K562 (cell line): ENCODE measurements around the gene HPCAL1. TPM values are rescaled to one million over a fixed set of nuclear protein-coding genes. Genes with fewer than 3 reads are reported as not detected.

Experiments
- CC2D1A ChIP-seq: fragments of 450-650 bp; IDR thresholded peaks from 2 replicates; pipeline ENCODE4 v1.6.1; 2017; ENCODE audit warnings: mild to moderate bottlenecking
- GATAD2B ChIP-seq: fragments of 450-650 bp; IDR thresholded peaks from 2 replicates; pipeline ENCODE4 v1.6.1; 2017; ENCODE audit warnings: mild to moderate bottlenecking, borderline replicate concordance
- HMGXB4 ChIP-seq: sonication (generic); formaldehyde crosslinking; IDR thresholded peaks from 2 replicates; pipeline ENCODE4 v1.8.1; 2023; ENCODE audit warnings: mild to moderate bottlenecking, missing genetic modification reagents
- LCOR ChIP-seq: sonication (generic); formaldehyde crosslinking; IDR thresholded peaks from 2 replicates; pipeline ENCODE4 v1.8.0; 2022; ENCODE audit warnings: mild to moderate bottlenecking, missing genetic modification reagents
- NFIX ChIP-seq: fragments of 250-450 bp; sonication (Bioruptor Pico); IDR thresholded peaks from 2 replicates; pipeline ENCODE4 v1.4.0; 2020; ENCODE audit warnings: low read depth, mild to moderate bottlenecking, moderate library complexity
- PHB2 ChIP-seq: fragments of 450-650 bp; IDR thresholded peaks from 2 replicates; pipeline ENCODE4 v1.6.1; 2017; ENCODE audit warnings: low read depth
- RBBP5 ChIP-seq: fragments of 200-600 bp; sonication (generic); IDR thresholded peaks from 2 replicates; pipeline ENCODE4 v1.6.1; 2012; ENCODE audit warnings: borderline replicate concordance, mild to moderate bottlenecking, low read length, control low read depth, inconsistent platforms; ENCODE audit not compliant: insufficient read depth, poor library complexity, severe bottlenecking
- RBFOX2 ChIP-seq: fragments of 200-400 bp; formaldehyde crosslinking; IDR thresholded peaks from 2 replicates; pipeline ENCODE4 v1.6.1; 2017; ENCODE audit warnings: low read depth, mild to moderate bottlenecking, low read length, moderate library complexity
- SMAD2 ChIP-seq: fragments of 150-350 bp; IDR thresholded peaks from 2 replicates; pipeline ENCODE4 v1.6.1; 2014; ENCODE audit warnings: low read depth, mild to moderate bottlenecking, low read length
- TRIM28 ChIP-seq: fragments of 450-650 bp; IDR thresholded peaks from 2 replicates; pipeline ENCODE4 v1.6.1; 2017
- TSC22D4 ChIP-seq: fragments of 450-650 bp; IDR thresholded peaks from 2 replicates; pipeline ENCODE4 v1.6.1; 2016; ENCODE audit warnings: missing genetic modification characterization, missing biosample characterization, control low read depth
- ZNF165 ChIP-seq: fragments of 250-450 bp; sonication (Bioruptor Pico); IDR thresholded peaks from 2 replicates; pipeline ENCODE4 v1.4.0; 2020; ENCODE audit warnings: borderline replicate concordance
- ZNF224 ChIP-seq: sonication (generic); formaldehyde crosslinking; IDR thresholded peaks from 2 replicates; pipeline ENCODE4 v1.8.0; 2022; ENCODE audit warnings: mild to moderate bottlenecking, missing genetic modification reagents
- ZNF311 ChIP-seq: fragments of 250-450 bp; sonication (Bioruptor Pico); IDR thresholded peaks from 2 replicates; pipeline ENCODE4 v1.4.0; 2020; ENCODE audit warnings: mild to moderate bottlenecking, moderate library complexity
- ZNF41 ChIP-seq: fragments of 250-450 bp; sonication (Bioruptor Pico); conservative IDR thresholded peaks from 2 replicates; pipeline ENCODE4 v1.4.0; 2020; ENCODE audit warnings: mild to moderate bottlenecking
- ZNF785 ChIP-seq: fragments of 250-450 bp; sonication (Bioruptor Pico); IDR thresholded peaks from 2 replicates; pipeline ENCODE4 v1.4.0; 2020; ENCODE audit warnings: mild to moderate bottlenecking
- polyA plus RNA-seq, 8 experiments: library from polyadenylated mRNA; depleted of rRNA in 4 of 8; stranded (reverse) in 5 of 8; unstranded in 3 of 8; fragments of >200 nt; fragmentation: Nextera tagmentation in 2 of 8; fragmentation: Illumina TruSeq in 1 of 8; extraction: Ambion mirVana in 2 of 8; extraction: Trizol in 1 of 8; gene quantifications; 2 replicates each; pipeline versions ENCODE4 v1.2.1 to v1.2.3, GENCODE V29; 2011 to 2014; ENCODE audit warnings: inconsistent platforms in 1 of 8, missing spikeins in 1 of 8
- total RNA-seq, 7 experiments: library from RNA; depleted of rRNA in 6 of 7; stranded (reverse); fragments of >200 nt in 6 of 7; fragmentation: Illumina TruSeq in 2 of 7; extraction: Trizol in 2 of 7; gene quantifications; 2 replicates each; pipeline versions ENCODE4 v1.2.1 to v1.2.3, GENCODE V29; 2011 to 2021; ENCODE audit warnings: low replicate concordance in 1 of 7
- TF ChIP-seq, protein P1 (sequence below): sonication (generic); formaldehyde crosslinking; IDR thresholded peaks from 2 replicates; pipeline ENCODE4 v1.8.1; 2023; ENCODE audit warnings: mild to moderate bottlenecking, missing genetic modification reagents
- TF ChIP-seq, protein P2 (sequence below): fragments of 250-450 bp; sonication (Bioruptor Pico); IDR thresholded peaks from 2 replicates; pipeline ENCODE4 v1.5.0; 2021
- TF ChIP-seq, protein P3 (sequence below): sonication (generic); formaldehyde crosslinking; IDR thresholded peaks from 2 replicates; pipeline ENCODE4 v1.9.0; 2022; ENCODE audit warnings: mild to moderate bottlenecking, missing genetic modification reagents
- TF ChIP-seq, protein P4 (sequence below): sonication (generic); formaldehyde crosslinking; IDR thresholded peaks from 2 replicates; pipeline ENCODE4 v1.8.0; 2022; ENCODE audit warnings: missing genetic modification reagents, mild to moderate bottlenecking, moderate library complexity, borderline replicate concordance
- TF ChIP-seq, protein P5 (sequence below): fragments of 450-650 bp; IDR thresholded peaks from 2 replicates; pipeline ENCODE4 v1.6.1; 2017; ENCODE audit warnings: mild to moderate bottlenecking, moderate library complexity

HPCAL1 gene
- total and polyA plus RNA-seq, 9 of the 15 experiments (the other 6 are each of a cell fraction or from before 2014, with no cell fraction given), result 2.7 to 65.5 (median 23.9) TPM

DNA sequence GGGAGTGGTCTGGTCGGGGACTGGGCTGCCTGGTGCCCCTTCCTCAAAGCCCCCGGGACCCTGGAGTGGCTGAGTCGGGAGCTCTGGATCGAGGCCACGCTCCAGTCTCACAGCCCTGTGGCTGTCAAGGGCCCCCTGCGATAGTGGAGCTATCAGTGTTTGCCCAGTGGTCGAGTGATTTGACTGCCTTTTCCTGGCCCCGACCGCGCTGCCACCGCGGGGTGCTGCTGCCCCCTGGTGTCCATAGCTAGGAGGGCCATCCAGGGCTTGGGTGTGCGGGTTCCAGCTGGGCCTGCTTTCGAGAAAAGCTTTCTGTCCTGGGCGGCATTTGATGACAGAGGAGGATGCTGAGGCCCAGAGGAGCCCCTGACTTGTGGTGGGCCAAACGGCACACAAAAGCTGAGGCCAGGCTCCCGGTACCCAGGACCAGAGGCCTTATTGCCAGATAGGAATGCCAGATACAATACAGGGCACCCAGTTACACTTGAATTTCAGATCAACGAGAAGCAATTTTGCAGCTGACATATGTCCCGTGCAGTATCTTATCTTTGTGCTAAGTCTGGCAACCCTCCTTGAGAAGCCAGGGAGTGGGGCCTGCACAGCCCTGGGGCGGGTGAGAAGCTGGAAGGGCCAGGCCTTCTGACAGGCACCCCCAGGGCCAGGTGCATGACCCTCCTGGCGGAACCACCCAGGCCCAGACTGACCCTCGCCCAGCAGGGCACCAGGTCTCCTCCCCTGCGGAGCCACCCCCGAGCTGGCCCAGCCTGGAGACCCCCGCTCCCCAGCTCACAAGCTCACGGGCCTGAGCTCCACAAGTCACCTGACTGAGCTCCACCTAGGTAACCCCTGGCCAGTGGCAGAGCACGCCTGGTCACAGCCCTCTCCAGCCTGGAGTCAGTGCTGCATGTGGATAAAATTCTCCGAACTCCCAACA is 132.4 kb downstream of the HPCAL1 start (continued):
- TF ChIP-seq, protein P1, sequence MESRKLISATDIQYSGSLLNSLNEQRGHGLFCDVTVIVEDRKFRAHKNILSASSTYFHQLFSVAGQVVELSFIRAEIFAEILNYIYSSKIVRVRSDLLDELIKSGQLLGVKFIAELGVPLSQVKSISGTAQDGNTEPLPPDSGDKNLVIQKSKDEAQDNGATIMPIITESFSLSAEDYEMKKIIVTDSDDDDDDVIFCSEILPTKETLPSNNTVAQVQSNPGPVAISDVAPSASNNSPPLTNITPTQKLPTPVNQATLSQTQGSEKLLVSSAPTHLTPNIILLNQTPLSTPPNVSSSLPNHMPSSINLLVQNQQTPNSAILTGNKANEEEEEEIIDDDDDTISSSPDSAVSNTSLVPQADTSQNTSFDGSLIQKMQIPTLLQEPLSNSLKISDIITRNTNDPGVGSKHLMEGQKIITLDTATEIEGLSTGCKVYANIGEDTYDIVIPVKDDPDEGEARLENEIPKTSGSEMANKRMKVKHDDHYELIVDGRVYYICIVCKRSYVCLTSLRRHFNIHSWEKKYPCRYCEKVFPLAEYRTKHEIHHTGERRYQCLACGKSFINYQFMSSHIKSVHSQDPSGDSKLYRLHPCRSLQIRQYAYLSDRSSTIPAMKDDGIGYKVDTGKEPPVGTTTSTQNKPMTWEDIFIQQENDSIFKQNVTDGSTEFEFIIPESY, result peak; percentile 83
- no peak for TF ChIP-seq ZNF785 (CRISPR knock-in tag)
- 0 out of 2 replicates have a peak, but pooled peaks have one; percentile 71 for TF ChIP-seq LCOR (CRISPR knock-in tag)
- TF ChIP-seq RBBP5, result no peak
- TF ChIP-seq, protein P2, sequence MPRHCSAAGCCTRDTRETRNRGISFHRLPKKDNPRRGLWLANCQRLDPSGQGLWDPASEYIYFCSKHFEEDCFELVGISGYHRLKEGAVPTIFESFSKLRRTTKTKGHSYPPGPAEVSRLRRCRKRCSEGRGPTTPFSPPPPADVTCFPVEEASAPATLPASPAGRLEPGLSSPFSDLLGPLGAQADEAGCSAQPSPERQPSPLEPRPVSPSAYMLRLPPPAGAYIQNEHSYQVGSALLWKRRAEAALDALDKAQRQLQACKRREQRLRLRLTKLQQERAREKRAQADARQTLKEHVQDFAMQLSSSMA (CRISPR knock-in tag), result no peak
- TF ChIP-seq TSC22D4, result no peak
- TF ChIP-seq, protein P3, sequence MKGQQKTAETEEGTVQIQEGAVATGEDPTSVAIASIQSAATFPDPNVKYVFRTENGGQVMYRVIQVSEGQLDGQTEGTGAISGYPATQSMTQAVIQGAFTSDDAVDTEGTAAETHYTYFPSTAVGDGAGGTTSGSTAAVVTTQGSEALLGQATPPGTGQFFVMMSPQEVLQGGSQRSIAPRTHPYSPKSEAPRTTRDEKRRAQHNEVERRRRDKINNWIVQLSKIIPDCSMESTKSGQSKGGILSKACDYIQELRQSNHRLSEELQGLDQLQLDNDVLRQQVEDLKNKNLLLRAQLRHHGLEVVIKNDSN (CRISPR knock-in tag), result no peak
- TF ChIP-seq RBFOX2, result no peak
- no peak for TF ChIP-seq ZNF165 (CRISPR knock-in tag)
- TF ChIP-seq PHB2, result no peak
- TF ChIP-seq, protein P4, sequence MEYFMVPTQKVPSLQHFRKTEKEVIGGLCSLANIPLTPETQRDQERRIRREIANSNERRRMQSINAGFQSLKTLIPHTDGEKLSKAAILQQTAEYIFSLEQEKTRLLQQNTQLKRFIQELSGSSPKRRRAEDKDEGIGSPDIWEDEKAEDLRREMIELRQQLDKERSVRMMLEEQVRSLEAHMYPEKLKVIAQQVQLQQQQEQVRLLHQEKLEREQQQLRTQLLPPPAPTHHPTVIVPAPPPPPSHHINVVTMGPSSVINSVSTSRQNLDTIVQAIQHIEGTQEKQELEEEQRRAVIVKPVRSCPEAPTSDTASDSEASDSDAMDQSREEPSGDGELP (CRISPR knock-in tag), result peak; percentile 97
- TF ChIP-seq, protein P5, sequence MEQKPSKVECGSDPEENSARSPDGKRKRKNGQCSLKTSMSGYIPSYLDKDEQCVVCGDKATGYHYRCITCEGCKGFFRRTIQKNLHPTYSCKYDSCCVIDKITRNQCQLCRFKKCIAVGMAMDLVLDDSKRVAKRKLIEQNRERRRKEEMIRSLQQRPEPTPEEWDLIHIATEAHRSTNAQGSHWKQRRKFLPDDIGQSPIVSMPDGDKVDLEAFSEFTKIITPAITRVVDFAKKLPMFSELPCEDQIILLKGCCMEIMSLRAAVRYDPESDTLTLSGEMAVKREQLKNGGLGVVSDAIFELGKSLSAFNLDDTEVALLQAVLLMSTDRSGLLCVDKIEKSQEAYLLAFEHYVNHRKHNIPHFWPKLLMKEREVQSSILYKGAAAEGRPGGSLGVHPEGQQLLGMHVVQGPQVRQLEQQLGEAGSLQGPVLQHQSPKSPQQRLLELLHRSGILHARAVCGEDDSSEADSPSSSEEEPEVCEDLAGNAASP, result no peak
- TF ChIP-seq TRIM28, result no peak
- no peak for TF ChIP-seq ZNF224
- no peak for TF ChIP-seq SMAD2
- no peak for TF ChIP-seq HMGXB4 (CRISPR knock-in tag)
- no peak for TF ChIP-seq ZNF41 (CRISPR knock-in tag)
- TF ChIP-seq CC2D1A, result peak; percentile 91; the same call in 1 of the 2 replicates
- TF ChIP-seq ZNF311 (CRISPR knock-in tag), result no peak
- no peak for TF ChIP-seq NFIX
- TF ChIP-seq GATAD2B, result peak; percentile 63; the same call in 1 of the 2 replicates
